Liver (tissue), 9 donors: ENCODE data around the gene PRTFDC1. TPM values are rescaled to one million over a fixed set of nuclear protein-coding genes. Genes with fewer than 3 reads are reported as not detected.

Source experiments
- DNase-seq: peaks from one replicate; pipeline ENCODE4 v3.0.0-alpha.2; 2017; ENCODE audit warnings: low spot score
- H3K27ac ChIP-seq, 2 donors: one replicate each; pipeline ENCODE4 v1.7.0; 2013; ENCODE audit warnings: inconsistent platforms in 2 of 2, low read length in 2 of 2, control low read depth in 1 of 2, low read depth in 1 of 2, mild to moderate bottlenecking in 1 of 2
- H3K27me3 ChIP-seq, 4 donors: one replicate each; pipeline versions ENCODE4 v1.6.1 to v1.7.0; 2013; ENCODE audit warnings: low read length in 3 of 4, inconsistent platforms in 1 of 4, mild to moderate bottlenecking in 1 of 4, moderate library complexity in 1 of 4; ENCODE audit not compliant: control insufficient read depth in 4 of 4, insufficient read depth in 4 of 4
- H3K36me3 ChIP-seq, 4 donors: one replicate each; pipeline versions ENCODE4 v1.6.1 to v1.7.0; 2013; ENCODE audit warnings: low read length in 3 of 4, mild to moderate bottlenecking in 3 of 4, low read depth in 1 of 4, moderate library complexity in 1 of 4; ENCODE audit not compliant: control insufficient read depth in 4 of 4, insufficient read depth in 3 of 4
- H3K4me1 ChIP-seq, 4 donors: one replicate each; pipeline versions ENCODE4 v1.6.1 to v1.7.0; 2013; ENCODE audit warnings: low read length in 3 of 4, mild to moderate bottlenecking in 3 of 4, moderate library complexity in 1 of 4; ENCODE audit not compliant: control insufficient read depth in 4 of 4, insufficient read depth in 4 of 4
- H3K4me3 ChIP-seq, 3 donors: one replicate each; pipeline versions ENCODE4 v1.6.1 to v1.7.0; 2013; ENCODE audit warnings: low read length in 3 of 3, control low read depth in 1 of 3, low read depth in 1 of 3, mild to moderate bottlenecking in 1 of 3
- H3K9ac ChIP-seq, 2 donors: one replicate each; pipeline ENCODE4 v1.7.0; 2013; ENCODE audit warnings: low read length in 2 of 2, mild to moderate bottlenecking in 2 of 2, moderate library complexity in 2 of 2, control low read depth in 1 of 2, low read depth in 1 of 2
- H3K9me3 ChIP-seq, 4 donors: one replicate each; pipeline versions ENCODE4 v1.6.1 to v1.7.0; 2013; ENCODE audit warnings: low read length in 3 of 4; ENCODE audit not compliant: control insufficient read depth in 4 of 4
- ATF3 ChIP-seq: IDR thresholded peaks from 2 replicates; pipeline ENCODE4 v1.6.1; 2016; ENCODE audit warnings: antibody characterized with exemption
- EGR1 ChIP-seq, 2 donors: IDR thresholded peaks; 2 replicates each; pipeline ENCODE4 v1.6.1; 2016 to 2018; ENCODE audit warnings: antibody characterized with exemption in 2 of 2, low read depth in 2 of 2
- FOXA1 ChIP-seq: IDR thresholded peaks from 2 replicates; pipeline ENCODE4 v1.6.1; 2016; ENCODE audit warnings: antibody characterized with exemption
- HNF4A ChIP-seq, 2 donors: conservative IDR thresholded peaks; 2 replicates each; pipeline ENCODE4 v1.6.1; 2016; ENCODE audit warnings: antibody characterized with exemption in 2 of 2, mild to moderate bottlenecking in 2 of 2
- HNF4G ChIP-seq: IDR thresholded peaks from 2 replicates; pipeline ENCODE4 v1.6.1; 2016; ENCODE audit warnings: antibody characterized with exemption
- MAX ChIP-seq: IDR thresholded peaks from 2 replicates; pipeline ENCODE4 v1.6.1; 2016; ENCODE audit warnings: antibody characterized with exemption
- NR2F2 ChIP-seq: IDR thresholded peaks from 2 replicates; pipeline ENCODE4 v1.6.1; 2016; ENCODE audit warnings: antibody characterized with exemption
- RXRA ChIP-seq, 2 donors: IDR thresholded peaks; 2 replicates each; pipeline ENCODE4 v1.6.1; 2017 to 2018; ENCODE audit warnings: antibody characterized with exemption in 2 of 2, mild to moderate bottlenecking in 1 of 2
- TAF1 ChIP-seq: conservative IDR thresholded peaks from 2 replicates; pipeline ENCODE4 v1.6.1; 2016; ENCODE audit warnings: antibody characterized with exemption, mild to moderate bottlenecking
- YY1 ChIP-seq: IDR thresholded peaks from 2 replicates; pipeline ENCODE4 v1.6.1; 2016; ENCODE audit warnings: antibody characterized with exemption, mild to moderate bottlenecking
- WGBS: extraction: QIAGEN DNeasy Blood & Tissue Kit; methylation state at CpG from one replicate; pipeline ENCODE4 v1.1.7; 2013; 5-methylcytosine and 5-hydroxymethylcytosine counted together
- polyA plus RNA-seq, 2 donors: library from polyadenylated mRNA; stranded (reverse) in 1 of 2; unstranded in 1 of 2; fragments of 200-250 nt in 1 of 2; fragments of >200 nt in 1 of 2; fragmentation: Nextera tagmentation in 1 of 2; extraction: Ambion mirVana in 1 of 2; gene quantifications; one replicate each; pipeline versions ENCODE4 v1.2.1 to v1.2.3, GENCODE V29; 2013 to 2015
- total RNA-seq, 2 donors: library from RNA; depleted of rRNA; stranded (reverse); fragments of >200 nt; gene quantifications; one replicate each; pipeline ENCODE4 v1.2.3, GENCODE V29; 2014
- TF ChIP-seq, protein P1 (sequence below): IDR thresholded peaks from 2 replicates; pipeline ENCODE4 v1.6.1; 2016; ENCODE audit warnings: antibody characterized with exemption, mild to moderate bottlenecking
- TF ChIP-seq, protein P2 (sequence below): IDR thresholded peaks from 2 replicates; pipeline ENCODE4 v1.6.1; 2016; ENCODE audit warnings: antibody characterized with exemption
- TF ChIP-seq, protein P3 (sequence below): fragments of 150-350 bp; IDR thresholded peaks from 2 replicates; pipeline ENCODE4 v1.5.1; 2017; ENCODE audit warnings: improper control_type of control experiment, low read depth, low read length; ENCODE audit not compliant: missing input control
- donor health status: healthy.
- donor health status: healthy.
- donor health status: healthy.
- donor health status: healthy.
- donor health status: healthy.

The PRTFDC1 gene
- total and polyA plus RNA-seq, 4 donors, result 0.93 to 3.1 (median 1.9) TPM

DNA sequence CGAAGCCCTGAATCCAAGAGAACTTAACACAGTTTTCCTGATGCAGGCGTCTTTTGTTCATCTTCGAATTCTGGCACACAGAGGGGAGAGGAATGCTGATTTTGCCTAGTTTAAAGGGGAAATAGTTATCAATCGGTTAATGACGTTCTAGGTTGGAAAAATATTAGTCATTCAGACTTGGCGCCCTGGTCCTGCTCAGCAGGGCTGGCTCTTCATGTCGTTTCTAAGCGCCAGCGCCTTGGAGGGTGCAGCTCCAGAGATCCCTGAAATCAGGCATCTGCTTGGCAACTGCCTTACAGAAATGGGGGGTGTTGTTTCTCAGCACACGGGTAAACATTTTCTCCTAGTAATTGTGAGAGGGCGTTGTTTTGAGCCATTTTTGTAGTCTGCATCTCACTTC lies 1.3 kb upstream of the PRTFDC1 start:
- H3K36me3 ChIP-seq, result no peaks in the 10 kb centered on the region
- no peak overlapping the region for H3K4me3 ChIP-seq
- TF ChIP-seq, protein P1, sequence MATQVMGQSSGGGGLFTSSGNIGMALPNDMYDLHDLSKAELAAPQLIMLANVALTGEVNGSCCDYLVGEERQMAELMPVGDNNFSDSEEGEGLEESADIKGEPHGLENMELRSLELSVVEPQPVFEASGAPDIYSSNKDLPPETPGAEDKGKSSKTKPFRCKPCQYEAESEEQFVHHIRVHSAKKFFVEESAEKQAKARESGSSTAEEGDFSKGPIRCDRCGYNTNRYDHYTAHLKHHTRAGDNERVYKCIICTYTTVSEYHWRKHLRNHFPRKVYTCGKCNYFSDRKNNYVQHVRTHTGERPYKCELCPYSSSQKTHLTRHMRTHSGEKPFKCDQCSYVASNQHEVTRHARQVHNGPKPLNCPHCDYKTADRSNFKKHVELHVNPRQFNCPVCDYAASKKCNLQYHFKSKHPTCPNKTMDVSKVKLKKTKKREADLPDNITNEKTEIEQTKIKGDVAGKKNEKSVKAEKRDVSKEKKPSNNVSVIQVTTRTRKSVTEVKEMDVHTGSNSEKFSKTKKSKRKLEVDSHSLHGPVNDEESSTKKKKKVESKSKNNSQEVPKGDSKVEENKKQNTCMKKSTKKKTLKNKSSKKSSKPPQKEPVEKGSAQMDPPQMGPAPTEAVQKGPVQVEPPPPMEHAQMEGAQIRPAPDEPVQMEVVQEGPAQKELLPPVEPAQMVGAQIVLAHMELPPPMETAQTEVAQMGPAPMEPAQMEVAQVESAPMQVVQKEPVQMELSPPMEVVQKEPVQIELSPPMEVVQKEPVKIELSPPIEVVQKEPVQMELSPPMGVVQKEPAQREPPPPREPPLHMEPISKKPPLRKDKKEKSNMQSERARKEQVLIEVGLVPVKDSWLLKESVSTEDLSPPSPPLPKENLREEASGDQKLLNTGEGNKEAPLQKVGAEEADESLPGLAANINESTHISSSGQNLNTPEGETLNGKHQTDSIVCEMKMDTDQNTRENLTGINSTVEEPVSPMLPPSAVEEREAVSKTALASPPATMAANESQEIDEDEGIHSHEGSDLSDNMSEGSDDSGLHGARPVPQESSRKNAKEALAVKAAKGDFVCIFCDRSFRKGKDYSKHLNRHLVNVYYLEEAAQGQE, result no peak
- TF ChIP-seq NR2F2, result no peak
- no peak for TF ChIP-seq HNF4G
- no peak for TF ChIP-seq RXRA (IDR thresholded peaks at IDR 0.05)
- TF ChIP-seq MAX, result no peak
- TF ChIP-seq EGR1 (IDR thresholded peaks at IDR 0.05; ENCODE audit: low read depth in 2 of 2), result no peak
- no peak for TF ChIP-seq FOXA1
- TF ChIP-seq, protein P2, sequence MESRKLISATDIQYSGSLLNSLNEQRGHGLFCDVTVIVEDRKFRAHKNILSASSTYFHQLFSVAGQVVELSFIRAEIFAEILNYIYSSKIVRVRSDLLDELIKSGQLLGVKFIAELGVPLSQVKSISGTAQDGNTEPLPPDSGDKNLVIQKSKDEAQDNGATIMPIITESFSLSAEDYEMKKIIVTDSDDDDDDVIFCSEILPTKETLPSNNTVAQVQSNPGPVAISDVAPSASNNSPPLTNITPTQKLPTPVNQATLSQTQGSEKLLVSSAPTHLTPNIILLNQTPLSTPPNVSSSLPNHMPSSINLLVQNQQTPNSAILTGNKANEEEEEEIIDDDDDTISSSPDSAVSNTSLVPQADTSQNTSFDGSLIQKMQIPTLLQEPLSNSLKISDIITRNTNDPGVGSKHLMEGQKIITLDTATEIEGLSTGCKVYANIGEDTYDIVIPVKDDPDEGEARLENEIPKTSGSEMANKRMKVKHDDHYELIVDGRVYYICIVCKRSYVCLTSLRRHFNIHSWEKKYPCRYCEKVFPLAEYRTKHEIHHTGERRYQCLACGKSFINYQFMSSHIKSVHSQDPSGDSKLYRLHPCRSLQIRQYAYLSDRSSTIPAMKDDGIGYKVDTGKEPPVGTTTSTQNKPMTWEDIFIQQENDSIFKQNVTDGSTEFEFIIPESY, result no peak
- no peak for TF ChIP-seq HNF4A (conservative IDR thresholded peaks at IDR 0.05)
- no peak for TF ChIP-seq ATF3
- TF ChIP-seq YY1, result no peak
- TF ChIP-seq, protein P3, sequence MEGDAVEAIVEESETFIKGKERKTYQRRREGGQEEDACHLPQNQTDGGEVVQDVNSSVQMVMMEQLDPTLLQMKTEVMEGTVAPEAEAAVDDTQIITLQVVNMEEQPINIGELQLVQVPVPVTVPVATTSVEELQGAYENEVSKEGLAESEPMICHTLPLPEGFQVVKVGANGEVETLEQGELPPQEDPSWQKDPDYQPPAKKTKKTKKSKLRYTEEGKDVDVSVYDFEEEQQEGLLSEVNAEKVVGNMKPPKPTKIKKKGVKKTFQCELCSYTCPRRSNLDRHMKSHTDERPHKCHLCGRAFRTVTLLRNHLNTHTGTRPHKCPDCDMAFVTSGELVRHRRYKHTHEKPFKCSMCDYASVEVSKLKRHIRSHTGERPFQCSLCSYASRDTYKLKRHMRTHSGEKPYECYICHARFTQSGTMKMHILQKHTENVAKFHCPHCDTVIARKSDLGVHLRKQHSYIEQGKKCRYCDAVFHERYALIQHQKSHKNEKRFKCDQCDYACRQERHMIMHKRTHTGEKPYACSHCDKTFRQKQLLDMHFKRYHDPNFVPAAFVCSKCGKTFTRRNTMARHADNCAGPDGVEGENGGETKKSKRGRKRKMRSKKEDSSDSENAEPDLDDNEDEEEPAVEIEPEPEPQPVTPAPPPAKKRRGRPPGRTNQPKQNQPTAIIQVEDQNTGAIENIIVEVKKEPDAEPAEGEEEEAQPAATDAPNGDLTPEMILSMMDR, result no peak
- no peak for DNase-seq
- no peaks in the 10 kb centered on the region for H3K27me3 ChIP-seq
- H3K4me1 ChIP-seq, result peaks cover 0 to 11% (median 6%) of the 10 kb centered on the region in 4 donors
- H3K9ac ChIP-seq, result no peak overlapping the region
- WGBS, result 92% methylated on average over 11 of the region's 11 CpGs
- H3K27ac ChIP-seq, result no peak overlapping the region
- no peaks in the 10 kb centered on the region for H3K9me3 ChIP-seq

GRCh38 chr10:24952707-24953645 lies 570 bp upstream of the PRTFDC1 start:
- Histone ChIP-seq H3K27ac (peak overlapping the region; percentile 39 to 62), H3K4me1 (peaks cover 0 to 11% (median 6%) of the 10 kb centered on the region in 4 donors), H3K27me3 (no peaks in the 10 kb centered on the region), H3K9ac (no peak overlapping the region), H3K4me3 (peak overlapping the region; percentile 39 to 71 (median 41)), H3K9me3 (no peaks in the 10 kb centered on the region), H3K36me3 (no peaks in the 10 kb centered on the region)
- no peak for DNase-seq
- TF ChIP-seq, protein P3, result peak; percentile 32
- TF ChIP-seq TAF1, result no peak
- 12% methylated on average over 53 of the region's 53 CpGs for WGBS
